Activated CD4-positive, alpha-beta memory T cell treated with anti-CD3 and anti-CD28 coated beads, Interleukin-2, amount 10 ng/mL, durations not matched to agents 7 days and 5 days (primary cell): ENCODE data around the gene MYLK2. TPM values are rescaled to one million over a fixed set of nuclear protein-coding genes. Genes with fewer than 3 reads are reported as not detected.

ENCODE experiments used
- CTCF ChIA-PET: fragments of 350-600 bp; sonication (Branson Sonifier 250); formaldehyde crosslinking; loops from one replicate; lab custom pipeline; 2021; ENCODE audit warnings: antibody characterized with exemption, inconsistent platforms; lab: Charles Lee
- POLR2A ChIA-PET: fragments of 350-600 bp; sonication (Branson Sonifier 250); formaldehyde crosslinking; loops from one replicate; lab custom pipeline; 2021; ENCODE audit warnings: antibody characterized with exemption; lab: Charles Lee
- DNase-seq: peaks from one replicate; pipeline ENCODE4 v3.0.0-alpha.2; 2020
- H3K27ac Mint-ChIP-seq: one replicate; pipeline ENCODE4 v1.8.0; 2021; ENCODE audit warnings: mild to moderate bottlenecking, mixed read lengths
- H3K27me3 Mint-ChIP-seq: one replicate; pipeline ENCODE4 v1.8.0; 2021; ENCODE audit warnings: mixed read lengths
- H3K36me3 Mint-ChIP-seq: one replicate; pipeline ENCODE4 v1.8.0; 2021; ENCODE audit warnings: low read depth, mixed read lengths
- H3K4me1 Mint-ChIP-seq: one replicate; pipeline ENCODE4 v1.8.0; 2021; ENCODE audit warnings: mixed read lengths
- H3K4me3 Mint-ChIP-seq: one replicate; pipeline ENCODE4 v1.8.0; 2021; ENCODE audit warnings: mild to moderate bottlenecking, mixed read lengths
- H3K9me3 Mint-ChIP-seq: one replicate; pipeline ENCODE4 v1.8.0; 2021; ENCODE audit warnings: mixed read lengths
- total RNA-seq, 2 experiments: library from RNA; stranded (reverse); gene quantifications; one replicate each; pipeline ENCODE4 v1.2.3, GENCODE V29; 2021

Gene MYLK2
- total RNA-seq, 2 experiments from 2014 or later: 0.33 to 0.45 TPM

DNA sequence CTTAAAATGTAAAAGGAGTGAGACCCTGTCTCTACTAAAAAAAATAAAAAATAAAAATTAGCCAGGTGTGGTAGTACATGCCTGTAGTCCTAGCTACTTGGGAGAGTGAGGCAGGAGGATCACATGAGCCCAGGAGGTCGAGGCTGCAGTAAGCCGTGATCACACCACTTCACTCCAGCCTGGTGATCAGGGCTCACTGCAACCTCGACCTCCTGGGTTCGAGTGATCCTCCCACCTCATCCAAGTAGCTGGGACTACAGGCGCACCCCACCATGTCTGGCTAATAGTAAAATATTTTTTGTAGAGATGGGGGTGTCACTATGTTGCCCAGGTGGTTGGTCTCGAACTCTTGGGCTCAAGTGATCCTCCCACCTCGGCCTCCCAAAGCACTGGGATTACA is 34.3 kb downstream of the MYLK2 start:
- peaks cover 3% of the 10 kb centered on the region for H3K4me1 Mint-ChIP-seq
- H3K36me3 Mint-ChIP-seq: no peaks in the 10 kb centered on the region
- H3K4me3 Mint-ChIP-seq: no peak overlapping the region

DNA sequence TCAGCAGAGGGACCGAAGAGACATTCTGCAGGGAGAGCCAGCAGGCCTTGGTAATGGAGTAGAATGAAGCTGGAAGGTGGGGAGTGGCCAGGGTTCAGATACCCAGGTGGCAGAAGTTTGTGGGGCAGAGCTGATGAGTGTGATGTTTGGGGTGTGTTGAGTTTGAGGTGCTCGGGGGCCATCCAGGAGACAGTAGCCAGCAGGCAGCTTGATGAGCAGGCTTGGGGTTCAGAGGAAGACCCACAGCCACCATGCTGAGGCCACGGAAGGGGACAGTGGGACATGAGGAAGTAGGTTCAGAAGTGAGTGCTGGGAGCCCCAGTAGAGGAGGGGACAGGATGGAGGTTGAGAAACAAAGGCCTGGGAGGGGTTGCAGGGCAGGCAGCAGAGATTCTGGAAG is 37.4 kb downstream of the MYLK2 start:
- Mint-ChIP-seq H3K4me3 (no peak overlapping the region), H3K27me3 (peaks cover 31% of the 10 kb centered on the region), H3K27ac (no peak overlapping the region), H3K36me3 (no peaks in the 10 kb centered on the region), H3K9me3 (no peaks in the 10 kb centered on the region), H3K4me1 (peaks cover 7% of the 10 kb centered on the region)
- DNase-seq: no peak
- ChIA-PET CTCF (interaction anchor here (0.9 to 6.3 kb wide), 4 partner anchors 10 to 234 kb away, joined by 3 to 49 read pairs (median 11); partner anchors contain the start of gene PDRG1), POLR2A (no interaction called here)

More for the DNA sequence above, 34.3 kb downstream of the MYLK2 start:
- DNase-seq: no peak
- ChIA-PET POLR2A (no interaction called here), CTCF (interaction anchor here (0.6 to 6.3 kb wide), 13 partner anchors 9 to 799 kb away, joined by 3 to 49 read pairs (median 7); partner anchors contain the start of genes MYLK2 and PDRG1)
- Mint-ChIP-seq H3K9me3 (no peaks in the 10 kb centered on the region), H3K27ac (no peak overlapping the region), H3K27me3 (peaks cover 33% of the 10 kb centered on the region)

DNA sequence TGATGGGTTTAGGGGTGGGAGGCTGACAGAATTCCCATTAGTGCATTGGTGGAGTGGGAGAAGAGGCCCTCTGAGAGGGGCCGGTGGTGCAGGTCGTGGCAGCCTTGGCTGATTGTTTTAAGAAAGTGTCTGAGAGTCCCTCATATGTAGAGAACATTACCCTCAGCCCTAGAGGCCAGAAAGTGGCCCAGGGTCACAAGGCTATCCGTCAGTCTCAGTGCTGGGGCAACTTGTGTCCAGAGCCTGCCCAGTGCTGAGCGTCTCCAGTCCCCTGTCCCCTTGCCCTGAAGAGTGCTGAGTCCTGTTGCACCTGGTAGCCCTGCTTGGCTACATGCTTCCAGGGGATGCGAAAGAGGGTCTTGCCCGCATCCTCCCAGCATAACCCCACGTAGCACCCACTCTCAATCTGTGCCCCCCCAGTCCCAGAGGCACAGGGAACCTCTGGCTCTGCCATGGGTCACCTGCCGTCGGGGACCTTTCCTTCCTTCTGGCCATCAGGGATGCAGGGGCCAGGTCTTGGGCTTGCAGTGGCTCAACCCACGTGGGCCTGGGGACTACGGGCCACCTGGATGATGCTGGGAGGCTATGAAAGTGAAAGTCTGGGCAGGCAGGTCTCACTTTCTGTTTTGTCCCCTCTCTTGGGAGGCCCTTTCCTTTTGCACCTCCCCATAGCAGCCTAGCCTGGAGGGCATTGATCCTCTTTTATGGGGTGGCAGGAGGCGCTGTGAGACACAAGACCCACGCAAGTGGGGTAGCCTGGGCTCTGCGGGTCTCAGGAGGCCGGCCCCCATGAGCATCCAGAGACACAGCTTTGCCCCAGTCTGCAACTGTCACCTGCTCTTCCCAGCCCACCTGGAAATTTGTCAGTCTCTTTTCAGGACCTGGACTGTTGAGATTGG is 39.0 kb downstream of the MYLK2 start:
- Mint-ChIP-seq H3K27ac (no peak overlapping the region), H3K36me3 (no peaks in the 10 kb centered on the region), H3K27me3 (peaks cover 40% of the 10 kb centered on the region), H3K4me1 (peaks cover 12% of the 10 kb centered on the region), H3K9me3 (no peaks in the 10 kb centered on the region), H3K4me3 (no peak overlapping the region)
- POLR2A ChIA-PET: no interaction called here
- DNase-seq: no peak
- CTCF ChIA-PET: no interaction called here

DNA sequence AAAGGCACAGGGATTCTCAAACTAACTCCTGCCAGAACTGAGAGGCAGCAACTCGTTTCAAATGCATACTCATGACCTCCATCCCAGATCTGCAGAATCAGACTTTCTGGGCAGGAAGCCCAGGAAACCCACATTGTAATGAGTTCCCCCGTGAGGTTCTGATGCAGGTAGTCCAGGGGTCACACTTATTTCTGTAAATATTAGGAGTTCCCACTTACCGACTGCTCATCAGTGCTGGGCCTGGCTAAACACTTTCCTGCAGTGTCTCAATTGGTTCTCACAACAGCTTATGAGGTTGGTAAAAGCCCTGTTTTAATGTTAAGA is 39.6 kb downstream of the MYLK2 start:
- no peak for DNase-seq
- no peak overlapping the region for H3K27ac Mint-ChIP-seq
- H3K4me3 Mint-ChIP-seq: no peak overlapping the region
- H3K4me1 Mint-ChIP-seq: peaks cover 12% of the 10 kb centered on the region
- POLR2A ChIA-PET: no interaction called here
- no peaks in the 10 kb centered on the region for H3K9me3 Mint-ChIP-seq
- CTCF ChIA-PET: interaction anchor here (1.8 kb wide), 1 partner anchor 21 kb away, joined by 4 read pairs; no protein-coding TSS in a partner anchor
- no peaks in the 10 kb centered on the region for H3K36me3 Mint-ChIP-seq
- peaks cover 40% of the 10 kb centered on the region for H3K27me3 Mint-ChIP-seq

DNA sequence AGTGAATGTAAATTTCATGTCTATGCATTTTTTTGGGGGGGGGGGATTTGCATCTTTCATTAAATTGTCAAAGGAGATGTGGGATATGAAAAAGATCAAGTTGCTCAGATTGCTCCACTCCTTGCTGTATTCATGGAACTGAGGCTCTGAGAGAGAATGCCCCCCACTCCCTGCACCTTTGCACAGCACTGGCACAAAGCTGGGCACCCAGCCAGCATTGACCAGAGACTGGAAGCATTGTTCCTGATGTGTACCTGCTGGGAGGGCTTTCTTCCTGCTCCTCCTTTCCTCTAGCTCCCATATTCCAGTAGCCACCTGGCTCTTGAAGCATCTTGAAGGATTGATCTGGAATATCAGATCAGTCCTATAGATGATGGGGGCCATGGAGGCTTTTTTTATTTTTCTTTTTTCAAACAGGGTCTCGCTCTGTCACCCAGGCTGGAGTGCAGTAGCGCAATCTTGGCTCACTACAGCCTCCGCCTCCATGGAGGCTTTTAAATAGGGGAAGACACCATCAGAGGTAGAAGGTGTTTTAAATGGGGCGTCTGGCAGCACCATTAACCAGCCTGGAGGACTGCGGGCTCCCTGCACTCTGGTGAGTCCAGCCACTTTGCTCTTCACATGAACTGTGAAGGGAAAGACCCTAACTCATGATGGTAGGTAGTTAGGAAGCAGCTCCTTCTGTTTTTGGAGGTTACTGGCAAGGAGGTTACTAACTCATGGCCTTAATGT is 40.3 kb downstream of the MYLK2 start:
- no peaks in the 10 kb centered on the region for H3K9me3 Mint-ChIP-seq
- peaks cover 12% of the 10 kb centered on the region for H3K4me1 Mint-ChIP-seq
- CTCF ChIA-PET: interaction anchor here (1.1 to 1.8 kb wide), 5 partner anchors 13 to 173 kb away, joined by 3 to 6 read pairs (median 4); partner anchors contain the start of gene PDRG1
- POLR2A ChIA-PET: interaction anchor here (1.2 kb wide), 1 partner anchor 172 kb away, joined by 3 read pairs; no protein-coding TSS in a partner anchor
- no peak for DNase-seq
- no peak overlapping the region for H3K4me3 Mint-ChIP-seq
- H3K27ac Mint-ChIP-seq: no peak overlapping the region
- H3K27me3 Mint-ChIP-seq: peaks cover 36% of the 10 kb centered on the region
- no peaks in the 10 kb centered on the region for H3K36me3 Mint-ChIP-seq

DNA sequence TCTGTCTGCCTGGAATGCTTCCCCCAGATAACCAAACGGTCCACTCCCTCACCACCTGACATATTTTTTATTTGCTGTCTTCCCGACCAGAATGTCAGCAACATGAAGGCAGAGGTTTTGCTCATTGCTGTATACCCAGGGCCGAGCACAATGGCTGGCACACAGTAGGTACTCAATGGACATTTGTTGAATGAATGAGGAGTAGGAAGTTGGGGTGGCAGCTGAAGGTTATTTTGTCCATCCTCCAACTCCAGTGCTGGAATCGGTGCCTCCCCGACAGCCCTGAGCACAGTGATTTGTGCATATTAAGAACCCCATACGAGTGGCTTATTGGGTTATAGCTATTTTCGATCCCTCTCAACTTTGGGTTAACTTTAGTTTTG is 40.8 kb downstream of the MYLK2 start:
- H3K4me3 Mint-ChIP-seq: no peak overlapping the region
- peaks cover 36% of the 10 kb centered on the region for H3K27me3 Mint-ChIP-seq
- peaks cover 12% of the 10 kb centered on the region for H3K4me1 Mint-ChIP-seq
- no peaks in the 10 kb centered on the region for H3K36me3 Mint-ChIP-seq
- DNase-seq: no peak
- CTCF ChIA-PET: interaction anchor here (1.1 to 1.8 kb wide), 5 partner anchors 13 to 172 kb away, joined by 3 to 6 read pairs (median 4); partner anchors contain the start of gene PDRG1
- no peaks in the 10 kb centered on the region for H3K9me3 Mint-ChIP-seq
- H3K27ac Mint-ChIP-seq: no peak overlapping the region
- POLR2A ChIA-PET: interaction anchor here (0.9 to 1.2 kb wide), 2 partner anchors 17 to 171 kb away, joined by 3 read pairs; no protein-coding TSS in a partner anchor

DNA sequence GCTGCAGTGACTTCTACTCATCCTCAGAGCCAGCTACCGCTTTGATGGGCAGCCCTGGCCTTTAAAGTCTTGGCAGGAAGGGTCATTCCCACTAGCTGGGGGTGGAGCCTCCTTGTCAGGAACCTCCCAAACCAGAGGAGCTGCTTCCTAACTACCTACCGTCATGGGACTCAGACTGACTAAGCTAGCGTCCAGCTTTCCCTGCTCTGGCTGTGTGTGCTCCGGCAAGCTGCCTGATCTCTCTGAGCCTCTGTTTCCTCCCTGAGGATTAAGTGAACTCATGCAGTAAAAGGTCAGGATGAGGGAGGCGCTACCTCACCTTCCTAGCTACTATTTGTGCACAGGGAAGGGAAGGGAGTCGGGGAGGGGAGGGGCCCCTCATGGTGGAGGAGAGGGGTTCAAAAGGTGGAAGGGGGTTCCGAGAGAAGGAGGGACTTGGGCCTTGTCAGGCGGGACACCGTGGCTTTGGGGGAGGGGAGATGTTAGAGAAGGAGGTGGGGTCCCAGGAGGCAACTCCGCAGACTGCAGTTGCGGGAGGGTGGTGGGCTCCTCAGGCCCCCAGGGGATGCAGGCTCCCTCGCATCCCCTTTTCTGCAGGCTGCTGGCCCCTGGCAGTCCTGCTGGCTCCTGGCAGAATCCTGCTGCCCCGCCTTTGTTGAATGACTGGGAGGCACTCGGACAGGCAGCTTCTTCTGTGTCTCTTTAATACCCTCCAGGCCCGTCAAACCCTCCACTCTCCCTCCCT is 41.4 kb downstream of the MYLK2 start:
- DNase-seq: no peak
- H3K36me3 Mint-ChIP-seq: no peaks in the 10 kb centered on the region
- no peak overlapping the region for H3K27ac Mint-ChIP-seq
- peaks cover 12% of the 10 kb centered on the region for H3K4me1 Mint-ChIP-seq
- ChIA-PET CTCF (interaction anchor here (0.5 to 1.8 kb wide), 6 partner anchors 14 to 171 kb away, joined by 3 to 6 read pairs (median 4); partner anchors contain the start of gene PDRG1), POLR2A (interaction anchor here (0.9 to 1.7 kb wide), 3 partner anchors 16 to 171 kb away, joined by 3 to 4 read pairs (median 3); partner anchors contain the start of gene PDRG1)
- H3K27me3 Mint-ChIP-seq: peaks cover 36% of the 10 kb centered on the region
- no peaks in the 10 kb centered on the region for H3K9me3 Mint-ChIP-seq
- no peak overlapping the region for H3K4me3 Mint-ChIP-seq

DNA sequence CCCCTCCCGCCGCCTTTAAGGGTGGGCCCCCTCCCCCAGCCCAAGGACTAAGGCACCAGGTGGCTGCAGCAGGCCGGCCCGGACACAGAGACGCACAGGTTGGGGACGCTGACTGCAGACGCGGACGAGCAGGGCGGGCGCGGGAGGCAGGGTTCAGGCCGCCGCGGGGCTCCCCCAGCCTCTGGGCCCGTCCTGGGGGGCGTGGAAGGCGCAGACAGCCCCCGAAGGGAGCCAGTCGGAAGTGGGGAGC is 41.9 kb downstream of the MYLK2 start:
- Mint-ChIP-seq H3K36me3 (no peaks in the 10 kb centered on the region), H3K4me1 (peaks cover 12% of the 10 kb centered on the region), H3K27me3 (peaks cover 36% of the 10 kb centered on the region), H3K4me3 (no peak overlapping the region), H3K27ac (no peak overlapping the region), H3K9me3 (no peaks in the 10 kb centered on the region)
- POLR2A ChIA-PET: interaction anchor here (0.9 to 1.7 kb wide), 2 partner anchors 16 to 90 kb away, joined by 3 to 4 read pairs; partner anchors contain the start of gene PDRG1
- CTCF ChIA-PET: interaction anchor here (0.8 to 1.5 kb wide), 2 partner anchors 10 to 91 kb away, joined by 3 to 6 read pairs; partner anchors contain the start of gene PDRG1
- DNase-seq: no peak

DNA sequence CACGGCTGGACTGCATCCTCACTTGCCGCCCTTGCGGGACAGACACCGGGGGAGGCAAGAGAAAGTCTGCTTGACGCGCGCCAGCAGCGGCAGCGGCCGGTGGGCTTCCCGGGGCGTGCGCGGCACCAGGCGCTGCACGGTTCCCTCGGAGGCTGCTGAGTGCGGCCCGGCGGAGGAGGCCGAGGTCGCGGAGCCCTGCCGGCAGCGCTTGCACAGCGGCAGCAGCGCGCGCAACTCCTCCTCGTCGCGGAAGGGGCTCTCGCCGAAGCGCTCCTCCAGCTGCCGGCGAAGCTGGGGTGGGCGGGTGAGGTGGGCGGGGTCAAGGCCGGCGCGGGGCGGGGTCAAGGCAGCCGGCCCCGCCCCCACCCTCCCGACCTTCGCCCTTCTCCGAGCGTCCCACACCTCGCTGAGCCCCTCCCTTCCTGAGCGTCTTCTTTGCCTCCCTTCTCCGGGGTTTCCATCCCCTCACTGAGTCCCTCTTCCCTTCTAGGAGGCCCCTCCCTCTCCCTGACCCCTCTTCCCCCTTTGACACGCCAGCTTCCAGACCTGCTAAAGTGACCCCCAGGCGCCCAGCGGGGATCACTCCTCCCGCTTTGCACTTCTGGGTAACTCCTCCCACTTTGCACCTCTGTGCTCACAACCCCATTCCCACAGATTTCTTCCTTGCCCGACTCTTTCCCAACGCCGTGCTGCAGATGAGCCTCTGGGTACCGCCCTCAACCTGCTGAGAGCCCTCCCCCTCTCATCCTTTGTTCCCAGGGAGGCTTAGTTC is 42.4 kb downstream of the MYLK2 start:
- CTCF ChIA-PET: interaction anchor here (0.8 to 2.6 kb wide), 4 partner anchors 9 to 90 kb away, joined by 3 to 12 read pairs (median 6); partner anchors contain the start of gene PDRG1
- H3K27me3 Mint-ChIP-seq: peaks cover 36% of the 10 kb centered on the region
- DNase-seq: peak; percentile 63
- H3K36me3 Mint-ChIP-seq: no peaks in the 10 kb centered on the region
- POLR2A ChIA-PET: interaction anchor here (1.7 kb wide), 1 partner anchor 90 kb away, joined by 4 read pairs; the partner anchor contains the start of gene PDRG1
- peak overlapping the region; percentile 32 for H3K4me3 Mint-ChIP-seq
- peaks cover 12% of the 10 kb centered on the region for H3K4me1 Mint-ChIP-seq
- no peaks in the 10 kb centered on the region for H3K9me3 Mint-ChIP-seq
- no peak overlapping the region for H3K27ac Mint-ChIP-seq

DNA sequence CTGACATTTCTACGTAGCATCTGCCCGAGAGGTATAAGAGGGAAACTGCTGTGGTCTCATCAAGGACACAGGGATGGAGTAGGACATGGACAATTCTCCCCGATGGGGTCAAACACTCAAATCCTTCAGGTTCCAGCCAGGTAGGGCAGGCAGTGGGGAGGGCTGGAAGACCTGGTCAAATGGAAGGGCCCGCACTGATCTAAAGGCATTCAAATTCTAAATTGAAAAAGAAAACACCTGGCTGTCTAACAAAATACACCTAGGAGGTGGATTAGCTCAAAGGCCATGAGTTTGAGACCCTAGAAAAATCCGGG is 43.0 kb downstream of the MYLK2 start:
- Mint-ChIP-seq H3K27ac (no peak overlapping the region), H3K4me1 (peaks cover 12% of the 10 kb centered on the region), H3K4me3 (peak overlapping the region; percentile 32), H3K27me3 (peaks cover 36% of the 10 kb centered on the region), H3K9me3 (no peaks in the 10 kb centered on the region), H3K36me3 (no peaks in the 10 kb centered on the region)
- ChIA-PET POLR2A (interaction anchor here (1.7 kb wide), 1 partner anchor 89 kb away, joined by 4 read pairs; the partner anchor contains the start of gene PDRG1), CTCF (interaction anchor here (1.3 to 2.6 kb wide), 3 partner anchors 10 to 90 kb away, joined by 5 to 12 read pairs (median 6); partner anchors contain the start of gene PDRG1)
- no peak for DNase-seq

DNA sequence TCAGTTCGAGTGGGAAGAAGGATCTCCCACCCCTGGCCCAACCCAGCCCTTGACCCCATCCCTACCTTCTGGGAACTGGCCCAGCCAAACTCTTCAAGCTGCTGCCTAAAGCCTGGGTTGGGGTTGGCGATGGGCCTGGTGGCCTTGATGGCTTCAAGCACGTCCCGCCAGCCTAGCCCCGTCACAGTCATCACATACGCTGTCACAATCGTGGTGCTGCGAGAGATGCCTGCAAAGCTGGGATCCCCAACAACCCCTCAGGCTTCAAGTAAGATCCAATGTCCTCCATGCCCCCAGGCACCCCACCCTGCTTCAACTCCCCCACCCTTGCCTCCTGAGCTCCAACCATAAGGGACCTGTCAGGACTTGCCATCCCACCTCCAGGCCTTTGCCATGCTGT is 43.4 kb downstream of the MYLK2 start:
- Mint-ChIP-seq H3K27me3 (peaks cover 34% of the 10 kb centered on the region), H3K27ac (no peak overlapping the region), H3K4me1 (peaks cover 12% of the 10 kb centered on the region), H3K4me3 (no peak overlapping the region), H3K36me3 (no peaks in the 10 kb centered on the region), H3K9me3 (no peaks in the 10 kb centered on the region)
- no peak for DNase-seq
- ChIA-PET CTCF (interaction anchor here (1.2 to 2.6 kb wide), 4 partner anchors 10 to 89 kb away, joined by 3 to 12 read pairs (median 6); partner anchors contain the start of gene PDRG1), POLR2A (interaction anchor here (1.7 kb wide), 1 partner anchor 89 kb away, joined by 4 read pairs; the partner anchor contains the start of gene PDRG1)
